GM19193 (cell line): ENCODE results near the gene OSBPL3.

Source experiments
- POLR2A ChIP-seq: IDR thresholded peaks from 4 replicates; pipeline ENCODE4 v1.6.1; 2011; ENCODE audit not compliant: insufficient read depth, insufficient read length; ENCODE audit errors: extremely low read depth

Gene OSBPL3

GRCh38 chr7:24942226-24942625, 37.8 kb downstream of the OSBPL3 start:
- TF ChIP-seq POLR2A = no peak

GRCh38 chr7:24939416-24939815, 40.6 kb downstream of the OSBPL3 start:
- TF ChIP-seq POLR2A = no peak

- TF ChIP-seq POLR2A = no peak
These were observed 43.7 kb downstream of the OSBPL3 start for GRCh38 chr7:24936121-24936824.

- no peak for TF ChIP-seq POLR2A
These were observed 46.7 kb downstream of the OSBPL3 start for GRCh38 chr7:24933298-24933697.

GRCh38 chr7:24932815-24933214, 47.2 kb downstream of the OSBPL3 start:
- no peak for TF ChIP-seq POLR2A

- no peak for TF ChIP-seq POLR2A
These were observed 47.6 kb downstream of the OSBPL3 start for GRCh38 chr7:24932389-24932788.

GRCh38 chr7:24931844-24932243, 48.1 kb downstream of the OSBPL3 start:
- TF ChIP-seq POLR2A = no peak

GRCh38 chr7:24930856-24931255, 49.1 kb downstream of the OSBPL3 start:
- TF ChIP-seq POLR2A = no peak

GRCh38 chr7:24926623-24927524, 53.1 kb downstream of the OSBPL3 start:
- no peak for TF ChIP-seq POLR2A

- TF ChIP-seq POLR2A = no peak
These were observed 55.6 kb downstream of the OSBPL3 start for GRCh38 chr7:24924375-24924774.

GRCh38 chr7:24923172-24923865, 56.7 kb downstream of the OSBPL3 start:
- no peak for TF ChIP-seq POLR2A

GRCh38 chr7:24922099-24922773, 57.7 kb downstream of the OSBPL3 start:
- no peak for TF ChIP-seq POLR2A

- TF ChIP-seq POLR2A = no peak
These were observed 58.7 kb downstream of the OSBPL3 start for GRCh38 chr7:24921362-24921679.

GRCh38 chr7:24920451-24921361, 59.3 kb downstream of the OSBPL3 start:
- TF ChIP-seq POLR2A = no peak

- TF ChIP-seq POLR2A = no peak
These were observed 62.3 kb downstream of the OSBPL3 start for GRCh38 chr7:24917510-24918239.
